Measurements from ENCODE around the gene KIF5B. TPM values are rescaled to one million over a fixed set of nuclear protein-coding genes. Genes with fewer than 3 reads are reported as not detected.
A peak's percentile ranks its signal among the peaks of the same experiment; 100 is the strongest.
"Not testable (repeated sequence)": the region's sequence is repeated elsewhere in the genome, so short reads cannot be mapped to it uniquely, and the experiment has no call there.

KIF5B gene
- 144 TPM for total RNA-seq
- long read RNA-seq, full-length matches to known transcripts = 169 of 335 reads
- long read RNA-seq, partial matches to known transcripts = 152 of 335 reads
- long read RNA-seq, other reads (novel, unspliced or antisense) = 14 of 335 reads

DNA sequence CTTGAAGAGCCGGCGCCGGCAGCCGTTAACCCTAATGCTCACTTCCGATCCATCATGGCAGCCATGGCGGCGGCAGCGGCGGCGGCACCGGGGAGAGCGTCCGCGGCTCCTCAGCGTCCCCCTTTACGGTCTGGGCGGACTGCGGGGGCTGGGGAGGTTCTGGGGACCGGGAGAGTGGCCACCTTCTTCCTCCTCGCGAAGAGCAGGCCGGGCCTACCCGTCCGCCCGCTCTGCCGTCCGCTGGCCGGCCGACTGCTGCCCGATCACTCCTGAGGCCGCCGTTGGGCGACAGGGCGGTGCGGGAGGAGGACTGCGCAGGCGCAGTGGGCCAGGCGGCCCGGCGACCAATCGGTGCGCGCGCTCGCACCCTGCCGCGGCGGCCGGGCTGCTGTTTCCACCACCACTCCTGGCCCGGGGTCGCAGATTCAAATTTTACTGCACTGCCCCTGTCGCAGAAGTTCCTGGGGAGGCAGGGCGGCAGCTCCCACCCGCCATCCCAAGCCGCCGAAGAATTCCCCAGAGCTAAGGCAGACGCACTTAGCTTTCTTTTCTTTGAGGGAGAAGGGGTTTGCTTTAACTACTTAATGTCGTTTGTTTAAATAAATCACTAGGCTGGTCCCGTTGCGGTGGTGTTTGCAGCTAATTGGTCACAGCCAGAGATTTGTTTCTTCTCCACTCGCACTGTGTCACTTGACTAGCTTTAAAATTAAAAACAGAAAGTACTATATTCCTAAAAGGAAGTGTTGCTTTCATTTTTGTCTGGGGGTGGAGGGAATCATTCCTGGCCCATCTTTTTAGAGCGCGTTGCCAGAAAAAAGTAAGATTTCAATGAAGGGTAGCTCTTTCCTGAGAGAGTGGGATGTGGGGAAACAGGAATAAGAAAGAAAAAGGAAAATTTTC, at the start of gene KIF5B:
Gene KIF5B (minus strand): TSS at position 290 of the 900 bp plus-strand sequence. CDS start 452 bp downstream, outside the sequence.
- Histone ChIP-seq H3K27me3 (ENCODE audit: low read depth) (no peaks in the 10 kb centered on the region), H3K27ac (replicated peaks) (peak within 1 kb of the TSS; percentile 97), H3K36me3 (no peaks in the 10 kb centered on the region), H3K4me3 (peak within 1 kb of the TSS; percentile 91), H3K4me1 (peaks cover 56% of the 10 kb centered on the region), H3K9me3 (replicated peaks) (no peaks in the 10 kb centered on the region)
- peak; percentile 91 for DNase-seq
- TF ChIP-seq, protein P1, sequence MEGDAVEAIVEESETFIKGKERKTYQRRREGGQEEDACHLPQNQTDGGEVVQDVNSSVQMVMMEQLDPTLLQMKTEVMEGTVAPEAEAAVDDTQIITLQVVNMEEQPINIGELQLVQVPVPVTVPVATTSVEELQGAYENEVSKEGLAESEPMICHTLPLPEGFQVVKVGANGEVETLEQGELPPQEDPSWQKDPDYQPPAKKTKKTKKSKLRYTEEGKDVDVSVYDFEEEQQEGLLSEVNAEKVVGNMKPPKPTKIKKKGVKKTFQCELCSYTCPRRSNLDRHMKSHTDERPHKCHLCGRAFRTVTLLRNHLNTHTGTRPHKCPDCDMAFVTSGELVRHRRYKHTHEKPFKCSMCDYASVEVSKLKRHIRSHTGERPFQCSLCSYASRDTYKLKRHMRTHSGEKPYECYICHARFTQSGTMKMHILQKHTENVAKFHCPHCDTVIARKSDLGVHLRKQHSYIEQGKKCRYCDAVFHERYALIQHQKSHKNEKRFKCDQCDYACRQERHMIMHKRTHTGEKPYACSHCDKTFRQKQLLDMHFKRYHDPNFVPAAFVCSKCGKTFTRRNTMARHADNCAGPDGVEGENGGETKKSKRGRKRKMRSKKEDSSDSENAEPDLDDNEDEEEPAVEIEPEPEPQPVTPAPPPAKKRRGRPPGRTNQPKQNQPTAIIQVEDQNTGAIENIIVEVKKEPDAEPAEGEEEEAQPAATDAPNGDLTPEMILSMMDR (IDR thresholded peaks at IDR 0.05; ENCODE audit: borderline replicate concordance) = no peak
- intact Hi-C loops (cut with micrococcal nuclease) = no loop called here

DNA sequence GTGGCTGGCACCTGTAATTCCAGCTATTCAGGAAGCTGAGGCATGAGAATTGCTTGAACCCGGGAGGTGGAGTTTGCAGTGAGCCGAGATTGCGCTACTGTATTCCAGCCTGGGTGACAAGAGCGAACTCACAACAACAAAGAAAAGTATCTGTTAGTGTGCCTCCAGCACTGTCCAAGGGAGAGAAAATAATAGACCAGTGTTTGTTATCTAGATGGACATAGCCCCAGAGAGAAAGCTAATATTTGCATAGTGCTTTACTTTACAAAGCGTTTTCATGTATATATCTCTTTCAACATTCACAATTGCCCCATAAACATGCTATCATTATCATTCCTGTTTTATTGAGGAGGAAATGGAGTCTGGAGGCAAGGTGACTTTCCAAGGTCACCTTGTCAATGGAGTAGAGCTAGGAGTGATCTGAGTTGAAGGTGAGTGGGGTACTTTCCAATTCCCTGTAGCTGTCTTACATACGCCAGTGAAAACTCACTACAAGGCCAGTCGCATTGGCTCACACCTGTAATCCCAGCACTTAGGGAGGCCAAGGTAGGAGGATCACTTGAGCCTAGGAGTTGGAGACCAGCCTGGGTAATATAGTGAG, 49.7 kb upstream of the KIF5B start:
- intact Hi-C loops (cut with micrococcal nuclease) = no loop called here
- Histone ChIP-seq H3K4me3 (no peak overlapping the region), H3K36me3 (no peaks in the 10 kb centered on the region), H3K27me3 (ENCODE audit: low read depth) (no peaks in the 10 kb centered on the region), H3K4me1 (peaks cover 8% of the 10 kb centered on the region), H3K9me3 (replicated peaks) (no peaks in the 10 kb centered on the region), H3K27ac (replicated peaks) (no peak overlapping the region)
- TF ChIP-seq, protein P1 (IDR thresholded peaks at IDR 0.05; ENCODE audit: borderline replicate concordance) = no peak
- no peak for DNase-seq

DNA sequence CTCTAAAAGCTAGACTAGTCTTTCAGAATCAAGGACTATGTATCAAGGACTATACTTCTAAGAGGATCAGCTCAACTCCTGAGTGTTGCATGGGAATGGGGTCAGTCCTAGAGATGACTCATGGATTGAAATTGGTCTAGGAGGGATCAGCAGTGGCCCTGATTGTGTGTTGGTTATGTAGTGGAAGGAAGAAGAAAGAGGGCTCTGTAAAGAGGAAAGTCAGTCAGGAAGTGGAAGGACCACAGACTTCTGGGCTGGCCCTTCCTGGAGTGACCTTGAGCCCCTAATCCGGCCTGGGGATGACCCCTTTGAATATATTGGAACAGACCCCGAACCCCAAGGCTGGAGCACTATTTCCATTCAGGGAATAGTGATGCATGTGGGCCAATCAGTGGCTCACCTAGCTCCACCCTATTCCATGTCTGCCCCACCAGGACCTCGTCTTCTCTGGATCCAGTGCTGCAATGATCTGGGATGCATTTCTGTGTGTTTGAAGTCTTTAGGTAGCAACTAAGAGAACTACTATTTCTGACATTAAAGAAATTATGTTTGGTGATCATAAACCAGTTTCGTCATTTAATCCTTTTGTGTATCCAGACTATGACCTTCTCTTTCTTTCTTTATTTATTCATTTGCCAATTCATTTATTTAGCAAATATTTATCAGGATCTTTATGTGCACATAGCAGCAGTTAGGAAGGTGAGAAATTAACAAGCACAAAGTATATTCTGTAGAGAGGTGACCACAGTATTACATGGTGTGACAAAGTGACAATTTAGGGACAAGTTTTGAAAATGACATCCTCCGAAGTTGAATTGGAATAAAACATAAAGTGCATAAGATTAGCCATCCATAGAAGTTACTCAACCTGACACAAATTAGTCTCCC, 48.6 kb upstream of the KIF5B start:
- no peaks in the 10 kb centered on the region for H3K9me3 ChIP-seq (replicated peaks)

DNA sequence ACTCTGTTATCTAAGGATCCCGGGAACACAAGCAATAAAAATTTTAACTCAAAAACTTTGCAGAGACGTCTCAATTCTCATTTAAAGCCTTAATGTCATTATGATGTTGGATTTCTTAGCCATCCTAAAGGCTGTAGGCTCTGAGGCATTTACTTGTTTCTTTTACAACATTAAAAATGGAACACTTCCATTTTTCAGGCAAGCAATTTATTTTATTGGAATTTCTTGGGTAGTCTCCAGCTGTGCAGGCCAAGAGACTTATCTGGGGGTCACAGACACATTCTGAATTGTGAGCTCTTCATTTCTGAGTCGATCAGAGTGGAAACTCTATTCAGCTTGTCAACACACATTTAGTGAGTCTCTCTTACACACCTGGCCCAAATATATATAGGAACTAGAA, 48.0 kb upstream of the KIF5B start:
- Histone ChIP-seq H3K27ac (replicated peaks) (no peak overlapping the region), H3K27me3 (ENCODE audit: low read depth) (no peaks in the 10 kb centered on the region), H3K36me3 (no peaks in the 10 kb centered on the region), H3K9me3 (replicated peaks) (peaks cover under 1% of the 10 kb centered on the region), H3K4me3 (no peak overlapping the region), H3K4me1 (peaks cover 8% of the 10 kb centered on the region)
- TF ChIP-seq, protein P1 (IDR thresholded peaks at IDR 0.05; ENCODE audit: borderline replicate concordance) = no peak
- no peak for DNase-seq
- intact Hi-C loops (cut with micrococcal nuclease) = no loop called here

More for the DNA sequence above, 48.6 kb upstream of the KIF5B start:
- Histone ChIP-seq H3K27ac (replicated peaks) (no peak overlapping the region), H3K36me3 (no peaks in the 10 kb centered on the region), H3K4me1 (peaks cover 8% of the 10 kb centered on the region), H3K27me3 (ENCODE audit: low read depth) (no peaks in the 10 kb centered on the region), H3K4me3 (no peak overlapping the region)
- TF ChIP-seq, protein P1 (IDR thresholded peaks at IDR 0.05; ENCODE audit: borderline replicate concordance) = no peak
- intact Hi-C loops (cut with micrococcal nuclease) = no loop called here
- DNase-seq = no peak

DNA sequence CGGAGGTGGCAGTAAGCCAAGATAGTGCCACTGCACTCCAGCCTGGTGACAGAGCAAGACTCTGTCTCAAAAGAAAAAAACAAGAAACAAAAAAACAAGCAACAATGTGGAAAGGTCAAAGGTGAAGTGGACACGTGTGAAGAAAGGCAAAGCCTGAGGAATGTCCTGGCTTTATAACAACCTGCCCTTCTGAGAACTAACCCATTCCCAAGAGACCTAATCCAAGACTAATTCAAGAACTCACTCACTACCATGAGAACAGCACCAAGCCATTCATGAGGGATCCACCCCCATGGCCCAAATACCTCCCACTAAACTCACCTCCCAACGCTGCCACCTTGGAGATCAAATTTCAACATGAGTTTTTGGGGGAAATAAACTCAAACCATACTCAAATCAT, 47.5 kb upstream of the KIF5B start:
- Histone ChIP-seq H3K4me3 (no peak overlapping the region), H3K27ac (replicated peaks) (no peak overlapping the region), H3K4me1 (peaks cover 8% of the 10 kb centered on the region), H3K27me3 (ENCODE audit: low read depth) (no peaks in the 10 kb centered on the region), H3K36me3 (no peaks in the 10 kb centered on the region), H3K9me3 (replicated peaks) (peaks cover 5% of the 10 kb centered on the region)
- no peak for DNase-seq
- intact Hi-C loops (cut with micrococcal nuclease) = no loop called here
- TF ChIP-seq, protein P1 (IDR thresholded peaks at IDR 0.05; ENCODE audit: borderline replicate concordance) = no peak

DNA sequence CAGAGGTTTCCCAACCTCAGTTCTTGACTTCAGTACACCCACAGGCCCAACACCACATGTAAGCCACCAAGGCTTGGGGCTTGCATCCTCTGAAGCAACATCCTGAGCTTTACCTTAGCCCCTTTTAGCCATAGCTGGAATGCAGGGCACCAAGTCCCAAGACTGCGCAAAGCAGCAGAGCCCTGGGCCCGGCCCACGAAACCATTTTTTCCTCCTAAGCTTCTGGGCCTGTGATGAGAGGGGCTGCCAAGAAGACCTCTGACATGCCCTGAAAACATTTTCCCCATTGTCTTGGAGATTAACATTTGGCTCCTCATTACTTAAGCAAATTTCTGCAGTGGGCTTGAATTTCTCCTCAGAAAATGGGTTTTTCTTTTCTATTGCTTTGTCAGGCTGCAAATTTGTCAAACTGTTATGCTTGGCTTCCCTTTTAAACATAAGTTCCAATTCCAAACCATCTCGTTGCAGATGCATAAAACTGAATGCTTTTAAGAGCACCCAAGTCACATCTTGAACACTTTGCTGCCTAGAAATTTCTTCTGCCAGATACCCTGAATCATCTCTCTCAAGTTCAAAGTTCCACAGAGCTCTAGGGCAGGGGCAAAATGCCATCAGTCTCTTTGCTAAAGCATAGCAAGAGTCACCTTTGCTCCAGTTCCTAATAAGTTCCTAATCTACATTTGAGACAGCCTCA, 42.5 kb upstream of the KIF5B start:
- H3K36me3 ChIP-seq; DNase-seq; intact Hi-C loops (cut with micrococcal nuclease); H3K27ac ChIP-seq (replicated peaks); H3K27me3 ChIP-seq (ENCODE audit: low read depth); H3K4me3 ChIP-seq; H3K4me1 ChIP-seq: not testable (repeated sequence)
- H3K9me3 ChIP-seq (replicated peaks) = peaks cover 11% of the 10 kb centered on the region

All from left ventricle myocardium inferior (tissue), 1 donor.